CD14-positive monocyte (primary cell): Measurements from ENCODE around the gene SERPINB4. TPM values are rescaled to one million over a fixed set of nuclear protein-coding genes. Genes with fewer than 3 reads are reported as not detected.
A peak's percentile ranks its signal among the peaks of the same experiment; 100 is the strongest.

Experiments used
- DNase-seq, 3 donors: peaks; one replicate each; pipeline ENCODE4 v3.0.0-alpha.2; 2011 to 2022
- H2AFZ ChIP-seq: 2 replicates; pipeline ENCODE4 v1.6.0; 2012; ENCODE audit warnings: mild to moderate bottlenecking, low read depth, low read length, inconsistent platforms; ENCODE audit not compliant: insufficient read depth, poor library complexity, severe bottlenecking
- H3K27ac ChIP-seq, 2 donors: 1 replicate in 1 of 2; 2 replicates in 1 of 2; pipeline ENCODE4 v1.5.1; 2012 to 2013; ENCODE audit warnings: low read length in 2 of 2, control low read depth in 1 of 2, inconsistent platforms in 1 of 2, low read depth in 1 of 2, mild to moderate bottlenecking in 1 of 2
- H3K27me3 ChIP-seq, 2 donors: one replicate each; pipeline versions ENCODE4 v1.6.0 to v1.6.1; 2011 to 2013; ENCODE audit warnings: low read length in 2 of 2; ENCODE audit not compliant: control insufficient read depth in 2 of 2, insufficient read depth in 2 of 2
- H3K36me3 ChIP-seq, 2 donors: replicated peaks in 1 of 2; 1 replicate in 1 of 2; 2 replicates in 1 of 2; pipeline versions ENCODE4 v1.5.1 to v1.6.1; 2012 to 2013; ENCODE audit warnings: low read length in 2 of 2, control low read depth in 1 of 2, inconsistent platforms in 1 of 2, mild to moderate bottlenecking in 1 of 2; ENCODE audit not compliant: insufficient read depth in 2 of 2, control insufficient read depth in 1 of 2
- H3K4me1 ChIP-seq, 2 donors: 1 replicate in 1 of 2; 2 replicates in 1 of 2; pipeline versions ENCODE4 v1.5.1 to v1.6.1; 2012 to 2013; ENCODE audit warnings: low read length in 2 of 2, control low read depth in 1 of 2, inconsistent platforms in 1 of 2, mild to moderate bottlenecking in 1 of 2, moderate library complexity in 1 of 2; ENCODE audit not compliant: insufficient read depth in 2 of 2, control insufficient read depth in 1 of 2
- H3K4me2 ChIP-seq: replicated peaks from 2 replicates; pipeline ENCODE3; 2012; ENCODE audit warnings: low read length, moderate library complexity, mild to moderate bottlenecking; ENCODE audit not compliant: poor library complexity, severe bottlenecking; ENCODE audit errors: extremely low read depth
- H3K4me3 ChIP-seq, 3 experiments: fragments of 200-600 bp in 1 of 3; sonication (generic) in 1 of 3; replicated peaks in 1 of 3; 1 replicate in 2 of 3; 2 replicates in 1 of 3; pipeline ENCODE4 v1.5.1; 2011 to 2013; ENCODE audit warnings: low read length in 3 of 3, mild to moderate bottlenecking in 3 of 3, control low read depth in 2 of 3, low read depth in 2 of 3, inconsistent platforms in 1 of 3, moderate library complexity in 1 of 3
- H3K79me2 ChIP-seq: 2 replicates; pipeline ENCODE4 v1.6.0; 2012; ENCODE audit warnings: mild to moderate bottlenecking, control low read depth, inconsistent platforms, low read length, moderate library complexity; ENCODE audit not compliant: insufficient read depth
- H3K9ac ChIP-seq: 2 replicates; pipeline ENCODE4 v1.6.0; 2017; ENCODE audit warnings: low read length, mild to moderate bottlenecking; ENCODE audit not compliant: insufficient read depth, poor library complexity, severe bottlenecking
- H3K9me3 ChIP-seq, 2 donors: replicated peaks in 1 of 2; 1 replicate in 1 of 2; 2 replicates in 1 of 2; pipeline versions ENCODE4 v1.5.1 to v1.6.1; 2012 to 2013; ENCODE audit warnings: low read length in 2 of 2, control low read depth in 1 of 2; ENCODE audit not compliant: control insufficient read depth in 1 of 2, insufficient read depth in 1 of 2
- H4K20me1 ChIP-seq: 2 replicates; pipeline ENCODE4 v1.6.0; 2012; ENCODE audit warnings: mild to moderate bottlenecking, low read length, control low read depth, moderate library complexity; ENCODE audit not compliant: insufficient read depth
- H3K27ac Mint-ChIP-seq, 7 donors: one replicate each; pipeline ENCODE4 v1.8.0; 2020; ENCODE audit warnings: mild to moderate bottlenecking in 7 of 7, mixed read lengths in 7 of 7, moderate library complexity in 6 of 7, inconsistent platforms in 2 of 7
- H3K27me3 Mint-ChIP-seq, 3 donors: one replicate each; pipeline ENCODE4 v1.8.0; 2021 to 2022; ENCODE audit warnings: low read depth in 3 of 3, mild to moderate bottlenecking in 3 of 3, mixed read lengths in 3 of 3, moderate library complexity in 3 of 3, inconsistent platforms in 1 of 3
- H3K36me3 Mint-ChIP-seq, 2 donors: one replicate each; pipeline ENCODE4 v1.8.0; 2020; ENCODE audit warnings: mixed read lengths in 2 of 2, inconsistent platforms in 1 of 2, mild to moderate bottlenecking in 1 of 2
- H3K4me1 Mint-ChIP-seq: one replicate; pipeline ENCODE4 v1.8.0; 2020; ENCODE audit warnings: mild to moderate bottlenecking, mixed read lengths
- H3K4me3 Mint-ChIP-seq, 2 donors: one replicate each; pipeline ENCODE4 v1.8.0; 2020; ENCODE audit warnings: mild to moderate bottlenecking in 2 of 2, mixed read lengths in 2 of 2, moderate library complexity in 1 of 2
- H3K9me3 Mint-ChIP-seq, 7 donors: one replicate each; pipeline ENCODE4 v1.8.0; 2020 to 2022; ENCODE audit warnings: mixed read lengths in 7 of 7, mild to moderate bottlenecking in 6 of 7, moderate library complexity in 6 of 7, inconsistent platforms in 2 of 7
- CTCF ChIP-seq: fragments of 200-600 bp; IDR thresholded peaks from one replicate; pipeline ENCODE4 v1.8.0; 2022; ENCODE audit warnings: antibody characterized with exemption, mild to moderate bottlenecking
- WGBS: methylation state at CpG from one replicate; pipeline ENCODE4 v1.1.5; 2013; ENCODE audit warnings: missing lambda C conversion rate; ENCODE audit not compliant: insufficient coverage; 5-methylcytosine and 5-hydroxymethylcytosine counted together
- intact Hi-C, 2 donors: fragments of 100-400 bp; cut with micrococcal nuclease; formaldehyde crosslinking; loops; one replicate each; pipeline versions ENCODE4 v1.15.0 to v1.15.1; 2023
- polyA plus RNA-seq, 3 donors: library from polyadenylated mRNA; depleted of rRNA in 1 of 3; unstranded in 2 of 3; stranded (reverse) in 1 of 3; fragments of 300-500 nt in 2 of 3; fragments of >200 nt in 1 of 3; fragmentation: Illumina TruSeq in 2 of 3; gene quantifications; 1 replicate in 2 of 3; 2 replicates in 1 of 3; pipeline ENCODE4 v1.2.3, GENCODE V29; 2012 to 2021

SERPINB4 gene
- polyA plus RNA-seq, 3 donors, result not detected

- Mint-ChIP-seq H3K4me3 (no peak overlapping the region), H3K9me3 (peaks cover 0 to 5% (median 0%) of the 10 kb centered on the region in 7 donors), H3K27me3 (peaks cover 0 to 5% (median 1%) of the 10 kb centered on the region in 3 donors), H3K27ac (no peak overlapping the region), H3K4me1 (peaks cover 20% of the 10 kb centered on the region), H3K36me3 (no peaks in the 10 kb centered on the region)
- Histone ChIP-seq H3K27me3 (no peaks in the 10 kb centered on the region), H3K79me2 (no peaks in the 10 kb centered on the region), H3K36me3 (no peaks in the 10 kb centered on the region), H3K27ac (no peak overlapping the region), H4K20me1 (no peaks in the 10 kb centered on the region), H3K9ac (no peak overlapping the region), H3K4me2 (no peak overlapping the region), H3K9me3 (no peaks in the 10 kb centered on the region), H2AFZ (no peak overlapping the region), H3K4me3 (no peak overlapping the region), H3K4me1 (peaks cover 8 to 19% of the 10 kb centered on the region in 2 donors)
- intact Hi-C loops, result no loop called here
- DNase-seq, result peak in 1 of 3 donors; percentile 16
- WGBS, result 88% methylated on average over 1 of the region's 4 CpGs
- TF ChIP-seq CTCF, result no peak
Observed at GRCh38 chr18:63604791-63605567, 39.1 kb downstream of the SERPINB4 start.

GRCh38 chr18:63603772-63604171, 40.3 kb downstream of the SERPINB4 start:
- Histone ChIP-seq H3K4me2 (peak overlapping the region; percentile 11), H3K79me2 (no peaks in the 10 kb centered on the region), H2AFZ (no peak overlapping the region), H3K4me3 (peak overlapping the region in 1 of 3 experiments; percentile 20), H3K27me3 (no peaks in the 10 kb centered on the region), H3K9me3 (no peaks in the 10 kb centered on the region), H3K9ac (no peak overlapping the region), H3K4me1 (peaks cover 8 to 19% of the 10 kb centered on the region in 2 donors), H4K20me1 (no peaks in the 10 kb centered on the region), H3K36me3 (no peaks in the 10 kb centered on the region), H3K27ac (no peak overlapping the region)
- Mint-ChIP-seq H3K27ac (no peak overlapping the region), H3K27me3 (peaks cover 0 to 6% (median 1%) of the 10 kb centered on the region in 3 donors), H3K36me3 (no peaks in the 10 kb centered on the region), H3K9me3 (peaks cover 0 to 5% (median 0%) of the 10 kb centered on the region in 7 donors), H3K4me3 (no peak overlapping the region), H3K4me1 (peaks cover 20% of the 10 kb centered on the region)
- DNase-seq, result peak in 1 of 3 donors; percentile 59
- intact Hi-C loops, result no loop called here
- WGBS, result no CpG with 5 or more reads among the region's 1 CpG
- TF ChIP-seq CTCF, result no peak
